HG02981 (cell line): ENCODE data around the gene TCF7L2.

Experiments used
- ATAC-seq: cut with Tn5 transposase; IDR thresholded peaks from one replicate; pipeline ENCODE4 v1.9.1; 2021; ENCODE audit warnings: mild to moderate bottlenecking, moderate library complexity; ENCODE audit not compliant: unreplicated experiment

Gene TCF7L2

GRCh38 chr10:112962343-112962742, 12.3 kb downstream of the TCF7L2 start:
- ATAC-seq = no peak

DNA sequence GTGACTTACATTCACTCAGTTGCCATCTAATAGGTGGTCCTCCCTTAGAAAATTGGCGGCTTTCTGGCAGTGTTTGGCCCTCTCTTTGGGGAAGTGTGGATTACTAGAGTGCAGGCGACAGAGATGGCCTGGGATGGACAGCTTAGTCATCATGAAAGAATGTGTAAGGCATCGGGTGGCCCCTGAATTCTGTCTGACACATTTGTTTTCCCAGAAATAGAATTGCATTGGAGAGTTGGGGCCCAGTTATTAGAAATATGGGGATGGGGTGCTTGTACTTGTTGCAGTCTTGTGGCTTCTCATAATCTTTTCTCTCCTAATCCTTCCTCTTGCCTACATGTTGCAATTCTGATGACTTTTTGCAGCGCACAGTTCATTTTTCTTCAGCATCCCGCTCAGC, 13.8 kb downstream of the TCF7L2 start:
- ATAC-seq = no peak

DNA sequence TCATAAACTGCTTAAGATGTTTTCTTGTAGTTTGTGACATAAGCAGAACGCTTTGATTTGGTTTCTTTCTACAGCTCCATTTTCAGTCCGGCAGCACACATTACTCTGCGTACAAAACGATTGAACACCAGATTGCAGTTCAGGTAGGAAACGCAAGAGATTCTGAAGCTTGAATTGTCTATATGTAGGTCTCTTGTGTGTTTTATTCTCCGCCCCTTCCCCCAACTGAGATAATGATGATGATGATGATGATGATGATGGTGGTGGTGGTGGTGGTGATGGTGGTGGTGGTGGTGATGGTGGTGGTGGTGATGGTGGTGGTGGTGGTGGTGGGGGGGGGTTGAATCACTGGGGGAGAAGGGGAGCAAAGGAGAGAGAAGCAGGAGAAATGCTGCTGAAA, 14.4 kb downstream of the TCF7L2 start:
- ATAC-seq = no peak

DNA sequence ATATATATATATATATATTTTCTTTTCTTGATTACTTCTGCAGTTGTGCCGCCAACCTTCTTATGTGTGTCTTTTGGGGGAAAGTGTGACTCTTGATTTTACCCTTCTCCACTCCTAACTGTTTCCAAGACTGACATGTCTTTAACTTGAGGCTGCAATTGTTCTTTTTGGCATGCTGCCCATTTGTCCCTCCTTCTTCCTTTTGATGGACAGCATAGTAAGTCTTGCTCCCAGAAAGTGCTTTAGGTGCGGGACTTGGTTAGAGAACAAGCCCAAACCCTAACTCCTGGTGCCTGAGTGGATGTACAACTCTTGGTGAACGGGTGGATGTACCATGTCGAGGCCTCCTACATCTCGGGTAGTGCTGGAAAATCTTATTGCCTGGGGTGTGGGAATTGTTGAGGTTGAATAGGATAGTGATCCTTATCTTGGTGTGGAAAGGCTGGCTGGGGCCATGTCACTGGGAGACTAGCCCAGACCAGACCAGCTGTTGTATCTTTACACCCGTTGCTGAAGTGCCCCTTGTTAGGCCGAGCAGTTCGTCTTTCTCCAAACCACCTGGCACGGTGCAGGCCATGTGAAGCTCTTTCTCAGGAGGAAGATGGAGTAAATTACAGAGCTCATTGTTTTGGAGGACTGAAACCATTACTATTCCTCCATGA, 16.3 kb downstream of the TCF7L2 start:
- ATAC-seq = no peak

DNA sequence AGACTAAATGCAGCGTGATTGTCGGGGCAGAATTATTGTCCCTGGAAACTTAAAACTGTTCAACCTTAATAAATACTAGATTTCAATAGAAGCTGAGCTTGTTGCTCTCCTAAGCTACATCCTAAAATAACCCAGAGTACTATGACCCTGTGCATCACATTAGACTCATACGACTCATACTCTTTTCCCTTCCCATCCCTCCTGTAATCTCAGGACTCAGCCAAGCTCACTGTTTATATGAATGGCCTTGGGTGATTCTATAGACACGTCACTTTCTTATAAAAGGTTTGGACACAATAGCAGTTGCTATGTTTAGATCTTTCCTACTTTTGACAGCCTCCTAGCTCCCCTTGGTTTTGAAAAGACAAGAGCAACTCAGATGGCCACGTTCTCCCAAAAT, 17.2 kb downstream of the TCF7L2 start:
- ATAC-seq = no peak

- no peak for ATAC-seq
Observed at GRCh38 chr10:112969131-112969530, 19.1 kb downstream of the TCF7L2 start.

GRCh38 chr10:112969542-112969941, 19.5 kb downstream of the TCF7L2 start:
- no peak for ATAC-seq

GRCh38 chr10:112970021-112970420, 20.0 kb downstream of the TCF7L2 start:
- ATAC-seq = no peak

GRCh38 chr10:112972606-112973005, 22.6 kb downstream of the TCF7L2 start:
- ATAC-seq = no peak

GRCh38 chr10:112973046-112973445, 23.0 kb downstream of the TCF7L2 start:
- no peak for ATAC-seq

DNA sequence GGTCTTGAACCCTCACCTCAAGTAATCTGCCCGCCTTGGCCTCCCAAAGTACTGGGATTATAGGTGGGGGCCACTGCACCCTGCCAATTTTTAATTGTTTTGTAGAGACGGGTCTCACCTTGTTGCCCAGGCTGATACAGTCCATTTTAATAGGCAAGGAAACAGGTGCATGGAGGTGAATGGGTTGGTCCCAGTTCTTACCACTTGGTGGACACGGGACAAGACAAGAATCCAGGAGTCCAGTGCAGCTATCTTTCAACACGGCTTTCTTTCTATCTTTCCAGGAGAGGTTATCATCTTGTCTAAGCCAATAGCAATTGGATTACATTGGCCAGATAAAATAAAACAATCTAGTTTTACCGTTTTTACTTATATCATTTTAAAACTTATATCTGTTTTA, 23.8 kb downstream of the TCF7L2 start:
- no peak for ATAC-seq

- no peak for ATAC-seq
Observed at GRCh38 chr10:112977426-112977898, 27.4 kb downstream of the TCF7L2 start.

- no peak for ATAC-seq
Observed at GRCh38 chr10:112979927-112980326, 29.9 kb downstream of the TCF7L2 start.

DNA sequence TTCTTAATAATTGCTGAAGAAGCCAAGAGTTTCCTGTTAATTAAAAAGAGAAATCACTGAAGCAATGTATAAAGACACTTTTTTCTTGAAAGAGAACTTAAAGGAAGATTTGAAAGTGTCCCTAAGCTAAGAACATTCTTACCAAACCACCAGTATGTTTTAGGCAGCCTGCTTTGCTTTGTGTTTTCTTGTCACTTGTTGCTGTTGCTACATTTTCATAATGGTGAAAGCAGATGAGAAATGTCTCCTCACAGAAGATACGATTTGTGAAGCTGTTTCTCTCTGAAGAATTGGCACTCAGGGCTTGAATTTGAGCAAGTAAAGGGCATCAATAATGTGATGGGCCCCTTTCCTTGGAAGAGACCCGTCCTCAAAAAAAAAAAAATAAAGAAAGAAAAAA, 30.9 kb downstream of the TCF7L2 start:
- no peak for ATAC-seq

GRCh38 chr10:112981553-112981952, 31.5 kb downstream of the TCF7L2 start:
- ATAC-seq = peak; percentile 99

GRCh38 chr10:112983444-112984056, 33.5 kb downstream of the TCF7L2 start:
- ATAC-seq = no peak

- ATAC-seq = no peak
Observed at GRCh38 chr10:112984756-112985155, 34.7 kb downstream of the TCF7L2 start.

GRCh38 chr10:112985690-112986543, 35.9 kb downstream of the TCF7L2 start:
- ATAC-seq = no peak

GRCh38 chr10:112986544-112987190, 36.6 kb downstream of the TCF7L2 start:
- ATAC-seq = no peak

GRCh38 chr10:112988839-112989406, 38.9 kb downstream of the TCF7L2 start:
- ATAC-seq = no peak

- ATAC-seq = no peak
Observed at GRCh38 chr10:112989826-112990225, 39.8 kb downstream of the TCF7L2 start.
